HepG2 (cell line): ENCODE results near the gene STEAP3. TPM values are rescaled to one million over a fixed set of nuclear protein-coding genes. Genes with fewer than 3 reads are reported as not detected.

Experiments
- ATAC-seq: fragments of 200-7000 bp; cut with Tn5 transposase; 3 replicates; pipeline ENCODE4 v1.9.1; 2020; ENCODE audit warnings: mild to moderate bottlenecking, moderate library complexity
- BruUV-seq: library from RNA; stranded (reverse); fragments of 400-500 nt; replicated peaks from 2 replicates; lab custom pipeline; 2021; lab: Mats Ljungman, UMichigan
- CTCF ChIA-PET: fragments of 300-600 bp; formaldehyde crosslinking; extraction: SDS; loops from one replicate; lab custom pipeline; 2021; ENCODE audit warnings: low total read pairs, inconsistent platforms, low intra/inter-chr PET ratio; lab: Yijun Ruan, JAX
- POLR2A ChIA-PET: fragments of 350-600 bp; sonication (Branson Sonifier 250); formaldehyde crosslinking; loops from one replicate; lab custom pipeline; 2020; ENCODE audit warnings: antibody characterized with exemption, inconsistent platforms; lab: Yijun Ruan, JAX
- DNase-seq: peaks from one replicate; pipeline ENCODE4 v3.0.0-alpha.2; 2015; ENCODE audit warnings: low spot score
- FAIRE-seq: peaks from 3 replicates; lab custom pipeline; 2011; peaks lifted over from hg19 to GRCh38; lab: Jason Lieb, UNC
- H2AFZ ChIP-seq: one replicate; pipeline ENCODE4 v1.6.1; 2011; ENCODE audit warnings: low read length, inconsistent platforms
- H3K27ac ChIP-seq: fragments of 300-600 bp; 3 replicates; pipeline ENCODE4 v1.8.0; 2011; ENCODE audit warnings: mixed run types, mild to moderate bottlenecking, mixed read lengths, low read length, inconsistent platforms; ENCODE audit not compliant: insufficient read depth; ENCODE audit errors: extremely low read length
- H3K27me3 ChIP-seq, 2 experiments: fragments of 200-600 bp in 1 of 2; 2 replicates in 1 of 2; 3 replicates in 1 of 2; pipeline versions ENCODE4 v1.6.0 to v1.8.0; 2011; ENCODE audit warnings: low read length in 2 of 2, mild to moderate bottlenecking in 2 of 2, moderate library complexity in 2 of 2, inconsistent platforms in 1 of 2; ENCODE audit not compliant: insufficient read depth in 2 of 2, control insufficient read depth in 1 of 2
- H3K36me3 ChIP-seq, 2 experiments: fragments of 200-600 bp in 1 of 2; replicated peaks in 1 of 2; 2 replicates in 1 of 2; 3 replicates in 1 of 2; pipeline versions ENCODE4 v1.5.1 to v1.8.0; 2011; ENCODE audit warnings: low read length in 2 of 2, inconsistent platforms in 1 of 2; ENCODE audit not compliant: insufficient read depth in 2 of 2, control insufficient read depth in 1 of 2
- H3K4me1 ChIP-seq: 2 replicates; pipeline ENCODE4 v1.5.1; 2012; ENCODE audit warnings: low read length, inconsistent platforms; ENCODE audit not compliant: insufficient read depth
- H3K4me2 ChIP-seq: 2 replicates; pipeline ENCODE4 v1.6.0; 2011; ENCODE audit warnings: low read depth, low read length, inconsistent platforms
- H3K4me3 ChIP-seq, 3 experiments: fragments of 200-600 bp in 1 of 3; sonication (generic), shearing (Covaris generic) in 1 of 3; replicated peaks in 1 of 3; 2 replicates each; pipeline ENCODE4 v1.5.1; 2011 to 2016; ENCODE audit warnings: low read length in 3 of 3, inconsistent platforms in 2 of 3, low read depth in 2 of 3, mild to moderate bottlenecking in 2 of 3, control low read depth in 1 of 3, mixed read lengths in 1 of 3; ENCODE audit not compliant: insufficient read depth in 1 of 3
- H3K79me2 ChIP-seq: one replicate; pipeline ENCODE4 v1.6.1; 2011; ENCODE audit warnings: low read length, inconsistent platforms; ENCODE audit not compliant: insufficient read depth
- H3K9ac ChIP-seq: 2 replicates; pipeline ENCODE4 v1.6.0; 2011; ENCODE audit warnings: mild to moderate bottlenecking, low read depth, low read length, inconsistent platforms; ENCODE audit not compliant: insufficient read depth
- H3K9me3 ChIP-seq: 2 replicates; pipeline ENCODE4 v1.5.1; 2012; ENCODE audit warnings: mild to moderate bottlenecking, low read length
- H4K20me1 ChIP-seq: 2 replicates; pipeline ENCODE4 v1.6.0; 2011; ENCODE audit warnings: inconsistent platforms, mild to moderate bottlenecking, low read length, moderate library complexity; ENCODE audit not compliant: insufficient read depth
- CCDC6 ChIP-seq: sonication (generic); formaldehyde crosslinking; IDR thresholded peaks from 2 replicates; pipeline ENCODE4 v1.8.1; 2022; ENCODE audit warnings: mild to moderate bottlenecking, missing genetic modification reagents, moderate library complexity
- CEBPG ChIP-seq: IDR thresholded peaks from 2 replicates; pipeline ENCODE4 v1.6.1; 2016
- CTCF ChIP-seq: sonication (generic); formaldehyde crosslinking; IDR thresholded peaks from 2 replicates; pipeline ENCODE4 v1.5.0; 2020; ENCODE audit warnings: mild to moderate bottlenecking, missing genetic modification reagents, moderate library complexity
- DMAP1 ChIP-seq: IDR thresholded peaks from 2 replicates; pipeline ENCODE4 v1.6.1; 2016
- ETV6 ChIP-seq: sonication (generic); formaldehyde crosslinking; conservative IDR thresholded peaks from 2 replicates; pipeline ENCODE4 v1.4.0; 2020; ENCODE audit warnings: missing genetic modification reagents
- HNF1B ChIP-seq: sonication (generic); formaldehyde crosslinking; IDR thresholded peaks from 2 replicates; pipeline ENCODE4 v1.5.1; 2020; ENCODE audit warnings: mild to moderate bottlenecking, moderate library complexity, missing genetic modification reagents
- KDM2A ChIP-seq: sonication (generic); formaldehyde crosslinking; IDR thresholded peaks from 2 replicates; pipeline ENCODE4 v1.4.0; 2020; ENCODE audit warnings: low read depth, missing genetic modification reagents, borderline replicate concordance
- MZF1 ChIP-seq: sonication (generic); formaldehyde crosslinking; IDR thresholded peaks from 2 replicates; pipeline ENCODE4 v1.8.1; 2023; ENCODE audit warnings: mild to moderate bottlenecking, missing genetic modification reagents, borderline replicate concordance
- PITX1 ChIP-seq: sonication (generic); formaldehyde crosslinking; IDR thresholded peaks from 2 replicates; pipeline ENCODE4 v1.5.1; 2020; ENCODE audit warnings: mild to moderate bottlenecking, missing genetic modification reagents
- RAD21 ChIP-seq: fragments of 450-650 bp; formaldehyde crosslinking; IDR thresholded peaks from 2 replicates; pipeline ENCODE4 v1.5.0; 2020; ENCODE audit warnings: mild to moderate bottlenecking
- SALL1 ChIP-seq: sonication (generic); formaldehyde crosslinking; IDR thresholded peaks from 2 replicates; pipeline ENCODE4 v1.8.0; 2022; ENCODE audit warnings: mild to moderate bottlenecking, missing genetic modification reagents
- SP1 ChIP-seq, 2 experiments: fragments of 450-650 bp in 1 of 2; sonication (generic) in 1 of 2; formaldehyde crosslinking in 1 of 2; IDR thresholded peaks; 2 replicates each; pipeline versions ENCODE4 v1.4.0 to v1.6.1; 2016 to 2020; ENCODE audit warnings: missing genetic modification reagents in 1 of 2
- XRCC5 ChIP-seq: fragments of 200-400 bp; formaldehyde crosslinking; optimal IDR thresholded peaks from 2 replicates; pipeline ENCODE3; 2017; ENCODE audit warnings: mild to moderate bottlenecking, low read length
- ZFP37 ChIP-seq: sonication (generic); formaldehyde crosslinking; IDR thresholded peaks from 2 replicates; pipeline ENCODE4 v1.4.0; 2020; ENCODE audit warnings: missing genetic modification reagents, borderline replicate concordance
- ZNF121 ChIP-seq: sonication (generic); formaldehyde crosslinking; IDR thresholded peaks from 2 replicates; pipeline ENCODE4 v1.5.0; 2020; ENCODE audit warnings: mild to moderate bottlenecking, missing genetic modification reagents
- ZNF615 ChIP-seq: sonication (generic); formaldehyde crosslinking; IDR thresholded peaks from 2 replicates; pipeline ENCODE4 v1.5.0; 2020; ENCODE audit warnings: mild to moderate bottlenecking, missing genetic modification reagents, borderline replicate concordance
- WGBS: methylation state at CpG from one replicate; pipeline ENCODE4 v1.1.6; 2017; ENCODE audit warnings: low lambda C conversion rate; 5-methylcytosine and 5-hydroxymethylcytosine counted together
- in situ Hi-C: cut with HindIII; loops from 2 replicates; pipeline ENCODE4 v1.10.0; 2017; ENCODE audit warnings: low pct_unique_long_range_greater_than_20kb; ENCODE audit not compliant: extremely low pct_ligation_motif_present
- intact Hi-C: fragments of 100-400 bp; cut with micrococcal nuclease; formaldehyde crosslinking; loops from one replicate; pipeline ENCODE4 v1.10.0; 2022; ENCODE audit not compliant: unreplicated experiment
- polyA plus RNA-seq, 8 experiments: library from polyadenylated mRNA; depleted of rRNA in 3 of 8; stranded (reverse) in 7 of 8; unstranded in 1 of 8; fragments of >200 nt; fragmentation: Illumina TruSeq in 4 of 8; extraction: Trizol in 4 of 8; gene quantifications; 2 replicates each; pipeline versions ENCODE4 v1.2.1 to v1.2.3, GENCODE V29; 2011 to 2016; ENCODE audit warnings: low read depth in 4 of 8, missing spikeins in 1 of 8, mixed read lengths in 1 of 8; ENCODE audit not compliant: insufficient read depth in 1 of 8
- total RNA-seq, 5 experiments: library from RNA; depleted of rRNA; stranded (reverse); fragments of >200 nt; fragmentation: Illumina TruSeq; extraction: Trizol; gene quantifications; 2 replicates each; pipeline ENCODE4 v1.2.3, GENCODE V29; 2016; ENCODE audit warnings: low read depth in 1 of 5

Gene STEAP3
- total and polyA plus RNA-seq, 2 of the 13 experiments (the other 11 are each of a cell fraction or from before 2014, with no cell fraction given): 7.3 to 21.1 TPM

DNA sequence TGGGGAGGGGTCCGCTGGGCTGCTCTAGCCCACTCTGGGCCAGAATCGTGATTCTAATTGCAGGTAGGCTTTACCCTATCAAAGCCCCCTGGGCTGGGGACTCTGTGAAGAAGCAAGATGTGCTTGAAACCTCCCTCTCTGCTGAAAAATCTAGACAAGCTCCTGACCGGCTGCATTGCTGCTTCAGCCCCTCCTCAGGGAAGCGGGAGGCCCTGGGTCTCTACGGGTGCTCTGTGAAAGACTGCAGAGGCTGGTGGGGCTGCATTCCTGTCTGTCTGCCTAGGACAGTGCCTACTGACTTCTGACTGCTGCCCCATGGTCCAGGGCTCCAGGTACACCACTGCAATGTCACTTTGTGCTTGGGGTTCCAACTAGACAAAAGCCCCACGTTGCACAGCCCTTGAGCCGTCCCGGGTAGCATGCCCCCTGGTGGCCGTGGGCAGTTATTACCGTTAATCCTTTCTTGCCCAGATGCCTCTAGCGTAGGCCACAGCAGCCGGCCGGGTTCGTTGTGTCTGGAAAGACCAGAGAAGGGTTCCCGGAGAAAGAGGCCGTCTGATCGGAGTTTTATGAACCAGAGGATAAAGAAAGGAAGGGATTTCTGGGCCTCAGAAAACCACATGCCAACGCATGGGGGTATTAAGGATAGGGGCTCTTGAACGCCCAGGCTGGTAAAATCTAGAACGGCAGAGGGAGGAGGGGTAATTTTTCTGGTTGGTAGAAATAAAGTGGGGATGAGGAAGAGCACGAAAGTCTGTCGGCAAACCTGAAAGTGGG, 49.2 kb upstream of the STEAP3 start (continued):
- TF ChIP-seq RAD21 (CRISPR knock-in tag) (peak; percentile 68), XRCC5 (peak; percentile 90), KDM2A (CRISPR knock-in tag) (no peak), ZNF121 (CRISPR knock-in tag) (0 out of 2 replicates have a peak, but pooled peaks have one; percentile 33), PITX1 (CRISPR knock-in tag) (peak; percentile 87), SALL1 (CRISPR knock-in tag) (0 out of 2 replicates have a peak, but pooled peaks have one; percentile 19), ZNF615 (no peak), ZFP37 (no peak), DMAP1 (CRISPR knock-in tag) (no peak), CCDC6 (CRISPR knock-in tag) (no peak), CTCF (CRISPR knock-in tag) (peak; percentile 89)

GRCh38 chr2:119174993-119175347, 48.7 kb upstream of the STEAP3 start:
- no TSS peak for BruUV-seq
- ChIA-PET CTCF (interaction anchor here (1.1 to 3.1 kb wide), 3 partner anchors 147 to 293 kb away, joined by 4 to 23 read pairs (median 14); no protein-coding TSS in a partner anchor), POLR2A (no interaction called here)
- H3K4me2 ChIP-seq: no peak overlapping the region
- in situ Hi-C loops: loop anchor here (5.0 kb wide), 2 partner anchors 163 to 293 kb away; no protein-coding TSS in a partner anchor
- H3K9ac ChIP-seq: no peak overlapping the region
- 48% methylated on average over 6 of the region's 6 CpGs for WGBS
- no peak overlapping the region for H3K27ac ChIP-seq
- no peak; the same call in 2 of the 3 replicates for ATAC-seq
- no peak for DNase-seq
- TF ChIP-seq MZF1 (CRISPR knock-in tag): no peak
- no peak for TF ChIP-seq HNF1B
- no peak for TF ChIP-seq CEBPG (CRISPR knock-in tag)
- TF ChIP-seq SP1 (IDR thresholded peaks at IDR 0.05): no peak
- no peak for TF ChIP-seq SP1 (CRISPR knock-in tag; IDR thresholded peaks at IDR 0.05)
- no peak for TF ChIP-seq ETV6 (CRISPR knock-in tag)
- no peaks in the 10 kb centered on the region for H3K79me2 ChIP-seq
- no peaks in the 10 kb centered on the region for H3K36me3 ChIP-seq
- no peaks in the 10 kb centered on the region for H4K20me1 ChIP-seq
- H3K4me3 ChIP-seq: no peak overlapping the region
- intact Hi-C loops: loop anchor here (1.0 to 2.0 kb wide), 3 partner anchors 146 to 294 kb away; no protein-coding TSS in a partner anchor
- H3K4me1 ChIP-seq: no peaks in the 10 kb centered on the region
- no peak for FAIRE-seq
- H3K27me3 ChIP-seq: peaks cover 0 to 19% of the 10 kb centered on the region in 2 experiments; a peak in 1 of 5 replicates
- no peak overlapping the region for H2AFZ ChIP-seq
- no peaks in the 10 kb centered on the region for H3K9me3 ChIP-seq
